Sigmoid colon (tissue), 3 donors: ENCODE measurements around the gene ZSCAN16.

Experiments
- CTCF ChIP-seq, 4 experiments: fragments of 450-650 bp in 3 of 4; fragments of 200-600 bp in 1 of 4; IDR thresholded peaks; one replicate each; pipeline ENCODE4 v1.5.1; 2016 to 2019; ENCODE audit warnings: antibody characterized with exemption in 4 of 4, mild to moderate bottlenecking in 3 of 4, moderate library complexity in 2 of 4
- POLR2A ChIP-seq, 2 donors: fragments of 450-650 bp; IDR thresholded peaks; one replicate each; pipeline ENCODE4 v1.6.1; 2016; ENCODE audit warnings: antibody characterized with exemption in 2 of 2, mild to moderate bottlenecking in 2 of 2, moderate library complexity in 2 of 2

GRCh38 chr6:28111964-28112363, 12.4 kb upstream of the ZSCAN16 start:
- TF ChIP-seq CTCF (IDR thresholded peaks at IDR 0.05) (no peak), POLR2A (IDR thresholded peaks at IDR 0.05) (no peak)
